Liver (tissue), 3 donors: ENCODE results near the gene SOX13.

ENCODE experiments used
- JUND ChIP-seq, 2 donors: IDR thresholded peaks; 2 replicates each; pipeline ENCODE4 v1.6.1; 2016; ENCODE audit warnings: antibody characterized with exemption in 2 of 2
- TF ChIP-seq, protein P1 (sequence below): IDR thresholded peaks from 2 replicates; pipeline ENCODE4 v1.6.1; 2016; ENCODE audit warnings: antibody characterized with exemption
- TF ChIP-seq, protein P2 (sequence below): fragments of 150-350 bp; IDR thresholded peaks from 2 replicates; pipeline ENCODE4 v1.5.1; 2017; ENCODE audit warnings: improper control_type of control experiment, low read depth, low read length; ENCODE audit not compliant: missing input control
- donor health status: healthy.
- donor health status: healthy.

DNA sequence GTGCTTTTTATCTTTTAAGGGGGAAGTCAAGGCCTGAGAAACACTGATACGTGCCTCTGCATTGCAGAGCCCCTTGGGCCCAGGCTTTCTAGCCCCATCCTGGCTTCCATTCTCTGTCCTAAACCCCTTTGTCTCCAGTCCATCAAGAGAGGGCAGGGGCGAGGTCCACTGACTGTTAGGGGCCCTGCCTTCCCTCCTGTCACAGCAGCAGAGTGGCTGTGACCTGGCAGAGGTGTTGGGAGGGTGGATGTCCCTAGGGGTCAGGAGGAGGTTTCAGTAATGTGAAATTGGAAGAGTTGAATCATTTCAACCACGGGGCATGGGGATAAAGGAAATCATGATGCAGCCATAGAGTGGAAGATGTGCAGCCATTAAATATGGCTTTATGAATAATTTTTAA, 24.0 kb downstream of the SOX13 start:
- TF ChIP-seq, protein P1, sequence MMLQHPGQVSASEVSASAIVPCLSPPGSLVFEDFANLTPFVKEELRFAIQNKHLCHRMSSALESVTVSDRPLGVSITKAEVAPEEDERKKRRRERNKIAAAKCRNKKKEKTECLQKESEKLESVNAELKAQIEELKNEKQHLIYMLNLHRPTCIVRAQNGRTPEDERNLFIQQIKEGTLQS = no peak
- TF ChIP-seq, protein P2, sequence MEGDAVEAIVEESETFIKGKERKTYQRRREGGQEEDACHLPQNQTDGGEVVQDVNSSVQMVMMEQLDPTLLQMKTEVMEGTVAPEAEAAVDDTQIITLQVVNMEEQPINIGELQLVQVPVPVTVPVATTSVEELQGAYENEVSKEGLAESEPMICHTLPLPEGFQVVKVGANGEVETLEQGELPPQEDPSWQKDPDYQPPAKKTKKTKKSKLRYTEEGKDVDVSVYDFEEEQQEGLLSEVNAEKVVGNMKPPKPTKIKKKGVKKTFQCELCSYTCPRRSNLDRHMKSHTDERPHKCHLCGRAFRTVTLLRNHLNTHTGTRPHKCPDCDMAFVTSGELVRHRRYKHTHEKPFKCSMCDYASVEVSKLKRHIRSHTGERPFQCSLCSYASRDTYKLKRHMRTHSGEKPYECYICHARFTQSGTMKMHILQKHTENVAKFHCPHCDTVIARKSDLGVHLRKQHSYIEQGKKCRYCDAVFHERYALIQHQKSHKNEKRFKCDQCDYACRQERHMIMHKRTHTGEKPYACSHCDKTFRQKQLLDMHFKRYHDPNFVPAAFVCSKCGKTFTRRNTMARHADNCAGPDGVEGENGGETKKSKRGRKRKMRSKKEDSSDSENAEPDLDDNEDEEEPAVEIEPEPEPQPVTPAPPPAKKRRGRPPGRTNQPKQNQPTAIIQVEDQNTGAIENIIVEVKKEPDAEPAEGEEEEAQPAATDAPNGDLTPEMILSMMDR = no peak
- TF ChIP-seq JUND (IDR thresholded peaks at IDR 0.05) = no peak
